T-helper 17 cell (primary cell): ENCODE results near the gene DCTN3. TPM values are rescaled to one million over a fixed set of nuclear protein-coding genes. Genes with fewer than 3 reads are reported as not detected.
A peak's percentile ranks its signal among the peaks of the same experiment; 100 is the strongest.
"Not testable (repeated sequence)": the region's sequence is repeated elsewhere in the genome, so short reads cannot be mapped to it uniquely, and the experiment has no call there.

Source experiments
- ATAC-seq: fragments of 150-1000 bp; cut with Tn5 transposase; 2 replicates; pipeline ENCODE4 v1.10.0; 2021; ENCODE audit warnings: mild to moderate bottlenecking, moderate library complexity
- DNase-seq, 3 donors: peaks; one replicate each; pipeline versions ENCODE4 v3.0.0 to v3.0.0-alpha.2; 2020 to 2021
- H3K9me3 ChIP-seq: one replicate; pipeline ENCODE4 v1.7.0; 2013; ENCODE audit warnings: low read length, mild to moderate bottlenecking; ENCODE audit not compliant: control insufficient read depth, poor library complexity, severe bottlenecking
- H3K27ac Mint-ChIP-seq: one replicate; pipeline ENCODE4 v1.8.0; 2022; ENCODE audit warnings: mild to moderate bottlenecking, moderate library complexity, mixed read lengths
- H3K27me3 Mint-ChIP-seq: one replicate; pipeline ENCODE4 v1.8.0; 2022; ENCODE audit warnings: mixed read lengths
- H3K36me3 Mint-ChIP-seq: one replicate; pipeline ENCODE4 v1.8.0; 2022; ENCODE audit warnings: low read depth, mixed read lengths
- H3K4me1 Mint-ChIP-seq: one replicate; pipeline ENCODE4 v1.8.0; 2022; ENCODE audit warnings: mild to moderate bottlenecking, mixed read lengths
- H3K4me3 Mint-ChIP-seq: one replicate; pipeline ENCODE4 v1.8.0; 2022; ENCODE audit warnings: mild to moderate bottlenecking, moderate library complexity, mixed read lengths
- total RNA-seq, 4 donors: library from RNA in 2 of 4; stranded (reverse) in 2 of 4; gene quantifications; one replicate each; pipeline ENCODE4 v1.2.3 and lab custom pipeline; 2022 to 2026

The DCTN3 gene
- total RNA-seq, 2 donors from 2014 or later: 76.4 to 82.4 TPM

DNA sequence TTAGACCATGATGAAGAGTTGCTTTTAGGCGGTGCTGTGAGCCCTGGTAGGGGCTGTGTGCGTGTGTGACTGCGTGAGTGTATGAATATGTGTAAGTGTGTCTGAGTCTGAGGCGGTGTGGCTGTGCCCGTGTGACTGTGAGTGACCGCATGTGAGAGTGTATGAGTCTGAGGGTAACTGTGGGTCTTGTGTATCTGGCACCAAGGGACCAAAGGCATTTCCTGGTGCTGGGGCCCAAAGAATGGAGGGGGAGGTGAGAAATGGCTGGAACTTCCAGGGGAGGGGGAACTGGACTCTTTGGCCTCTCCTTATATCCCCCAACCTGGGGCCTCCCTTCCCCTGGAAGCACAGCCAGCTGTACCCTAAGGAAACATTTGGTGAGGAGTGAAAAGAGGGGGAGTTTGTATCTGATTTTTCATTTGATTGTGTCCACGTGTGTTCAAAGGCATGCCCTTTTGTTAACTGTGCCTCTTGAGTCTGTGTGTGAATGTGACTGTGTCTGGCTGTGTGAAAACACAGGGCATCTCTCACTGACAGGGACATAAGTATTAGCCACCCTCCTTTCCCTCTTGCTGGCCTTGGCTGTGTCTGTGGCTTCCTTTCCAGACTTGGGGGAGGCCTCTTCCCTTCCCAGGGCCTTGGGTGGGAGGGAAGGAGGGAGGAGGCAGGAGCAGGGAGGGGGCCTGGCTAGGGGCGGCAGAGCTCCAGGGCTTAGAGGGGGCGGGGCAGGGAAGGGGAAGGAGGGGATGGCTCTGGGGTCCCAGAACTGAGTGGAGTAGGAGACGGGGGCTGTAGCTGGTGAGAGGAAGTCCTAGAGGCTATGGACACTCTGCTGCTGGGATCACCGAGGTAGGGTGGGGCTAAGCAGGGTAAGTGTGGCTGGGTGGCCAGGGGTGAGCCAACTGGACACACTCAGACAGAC lies 33.1 kb upstream of the DCTN3 start:
- no peaks in the 10 kb centered on the region for H3K27me3 Mint-ChIP-seq
- H3K4me3 Mint-ChIP-seq: peak overlapping the region; percentile 4
- peak overlapping the region; percentile 87 for H3K27ac Mint-ChIP-seq
- peaks cover 6% of the 10 kb centered on the region for H3K36me3 Mint-ChIP-seq
- ATAC-seq (no peak), DNase-seq (no peak)
- H3K4me1 Mint-ChIP-seq: peaks cover 38% of the 10 kb centered on the region
- no peaks in the 10 kb centered on the region for H3K9me3 ChIP-seq

DNA sequence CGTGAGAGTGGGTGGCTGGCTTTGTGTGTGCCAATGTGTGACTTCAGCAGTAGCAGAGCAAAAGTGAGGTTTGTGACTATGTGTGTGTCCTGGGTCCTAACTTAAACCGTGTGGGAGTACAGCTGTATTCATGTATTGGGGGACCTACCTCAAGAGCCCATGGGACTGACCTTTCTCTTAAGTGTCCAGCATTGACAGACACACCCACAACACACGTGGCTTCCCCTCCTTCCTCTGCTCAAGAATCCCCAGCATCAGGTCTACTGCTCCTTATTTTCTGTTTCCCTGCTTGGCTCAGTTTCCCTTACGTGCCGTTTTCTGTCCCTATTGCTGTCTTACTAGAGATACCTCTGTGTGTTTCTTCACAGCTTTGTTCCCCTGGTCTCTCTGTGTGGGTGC lies 32.3 kb upstream of the DCTN3 start:
- Mint-ChIP-seq H3K36me3 (peaks cover 8% of the 10 kb centered on the region), H3K4me1 (peaks cover 46% of the 10 kb centered on the region), H3K4me3 (peak overlapping the region; percentile 78), H3K27me3 (no peaks in the 10 kb centered on the region), H3K27ac (peak overlapping the region; percentile 87)
- DNase-seq (no peak), ATAC-seq (no peak)
- H3K9me3 ChIP-seq: no peaks in the 10 kb centered on the region

- peaks cover 50% of the 10 kb centered on the region for H3K4me1 Mint-ChIP-seq
- peak within 1 kb of the TSS; percentile 78 for H3K4me3 Mint-ChIP-seq
- peak within 1 kb of the TSS; percentile 87 for H3K27ac Mint-ChIP-seq
- no peaks in the 10 kb centered on the region for H3K27me3 Mint-ChIP-seq
- no peaks in the 10 kb centered on the region for H3K9me3 ChIP-seq
- ATAC-seq: peak; percentile 60
- peaks cover 8% of the 10 kb centered on the region for H3K36me3 Mint-ChIP-seq
- DNase-seq: no peak
Measured at GRCh38 chr9:34651876-34652601, 31.7 kb upstream of the DCTN3 start, which contains the start of gene IL11RA. Gene IL11RA, plus strand, starts transcription at chr9:34652185. Its CDS starts 3,033 bp downstream, at chr9:34655218.

GRCh38 chr9:34651321-34651720 lies 31.0 kb upstream of the DCTN3 start:
- Mint-ChIP-seq H3K36me3 (peaks cover 8% of the 10 kb centered on the region), H3K27ac (no peak overlapping the region), H3K4me3 (no peak overlapping the region), H3K27me3 (no peaks in the 10 kb centered on the region), H3K4me1 (peaks cover 47% of the 10 kb centered on the region)
- ATAC-seq: no peak
- H3K9me3 ChIP-seq: no peaks in the 10 kb centered on the region
- DNase-seq: no peak

DNA sequence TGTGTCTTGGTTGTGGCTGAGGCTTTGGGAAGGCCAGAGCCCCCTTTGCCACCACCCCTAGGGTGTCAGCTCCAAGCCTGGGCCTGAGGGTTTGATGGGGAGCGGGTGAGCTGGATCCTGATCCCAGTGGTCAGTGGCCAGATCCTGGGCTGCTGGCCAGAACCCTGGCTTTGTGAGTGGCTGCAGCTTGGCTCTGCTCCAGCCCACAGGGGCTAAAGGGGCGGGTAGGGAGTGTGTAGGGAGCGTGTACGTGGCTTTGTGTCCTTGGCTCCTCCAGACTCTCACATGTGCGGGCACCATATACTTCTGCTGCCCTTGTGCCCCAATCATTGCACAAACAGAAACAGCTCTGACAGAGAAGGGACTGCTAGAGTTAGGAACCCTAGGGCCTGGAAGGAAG lies 30.5 kb upstream of the DCTN3 start:
- H3K27me3 Mint-ChIP-seq: no peaks in the 10 kb centered on the region
- peaks cover 8% of the 10 kb centered on the region for H3K36me3 Mint-ChIP-seq
- no peaks in the 10 kb centered on the region for H3K9me3 ChIP-seq
- H3K4me3 Mint-ChIP-seq: no peak overlapping the region
- no peak for DNase-seq
- ATAC-seq: no peak
- H3K4me1 Mint-ChIP-seq: peaks cover 45% of the 10 kb centered on the region
- peak overlapping the region; percentile 62 for H3K27ac Mint-ChIP-seq

DNA sequence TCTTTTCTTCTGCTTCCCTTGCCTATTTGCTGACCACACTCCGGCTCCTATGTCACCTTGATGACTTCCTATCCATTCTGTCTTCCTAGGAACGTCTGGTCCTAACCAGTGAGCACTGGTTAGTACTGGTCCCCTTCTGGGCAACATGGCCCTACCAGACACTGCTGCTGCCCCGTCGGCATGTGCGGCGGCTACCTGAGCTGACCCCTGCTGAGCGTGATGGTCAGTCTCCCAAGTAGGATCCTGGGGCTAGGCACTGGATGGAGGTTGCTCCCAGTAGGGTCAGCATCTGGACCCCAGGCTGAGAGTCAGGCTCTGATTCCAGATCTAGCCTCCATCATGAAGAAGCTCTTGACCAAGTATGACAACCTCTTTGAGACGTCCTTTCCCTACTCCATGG lies 28.4 kb upstream of the DCTN3 start:
- DNase-seq: no peak
- H3K27ac Mint-ChIP-seq: no peak overlapping the region
- no peak for ATAC-seq

DNA sequence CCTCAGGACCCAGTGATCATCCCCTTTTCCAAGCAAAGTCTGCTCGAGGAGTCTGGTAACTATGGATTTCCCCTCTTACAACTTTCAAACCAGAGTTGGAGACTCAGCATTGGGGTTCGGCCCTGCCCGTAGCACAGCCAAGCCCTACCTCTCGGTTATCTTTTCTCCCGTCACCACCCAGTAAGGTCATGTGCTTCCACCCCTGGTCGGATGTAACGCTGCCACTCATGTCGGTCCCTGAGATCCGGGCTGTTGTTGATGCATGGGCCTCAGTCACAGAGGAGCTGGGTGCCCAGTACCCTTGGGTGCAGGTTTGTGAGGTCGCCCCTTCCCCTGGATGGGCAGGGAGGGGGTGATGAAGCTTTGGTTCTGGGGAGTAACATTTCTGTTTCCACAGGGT lies 27.4 kb upstream of the DCTN3 start:
- peak overlapping the region; percentile 87 for H3K27ac Mint-ChIP-seq
- ATAC-seq: peak; percentile 10
- peaks cover 32% of the 10 kb centered on the region for H3K4me1 Mint-ChIP-seq
- peak overlapping the region; percentile 95 for H3K4me3 Mint-ChIP-seq
- H3K9me3 ChIP-seq: no peaks in the 10 kb centered on the region
- H3K27me3 Mint-ChIP-seq: no peaks in the 10 kb centered on the region
- H3K36me3 Mint-ChIP-seq: peaks cover 8% of the 10 kb centered on the region
- no peak for DNase-seq

More for the DNA sequence above, 28.4 kb upstream of the DCTN3 start:
- Mint-ChIP-seq H3K27me3 (no peaks in the 10 kb centered on the region), H3K4me3 (peak overlapping the region; percentile 43), H3K4me1 (peaks cover 38% of the 10 kb centered on the region), H3K36me3 (peaks cover 8% of the 10 kb centered on the region)
- no peaks in the 10 kb centered on the region for H3K9me3 ChIP-seq

- ATAC-seq (no peak), DNase-seq (no peak)
- H3K27me3 Mint-ChIP-seq: no peaks in the 10 kb centered on the region
- no peaks in the 10 kb centered on the region for H3K9me3 ChIP-seq
- H3K4me3 Mint-ChIP-seq: peak overlapping the region; percentile 95
- H3K36me3 Mint-ChIP-seq: peaks cover 5% of the 10 kb centered on the region
- peaks cover 26% of the 10 kb centered on the region for H3K4me1 Mint-ChIP-seq
- peak overlapping the region; percentile 87 for H3K27ac Mint-ChIP-seq
Measured at GRCh38 chr9:34647084-34647403, 26.7 kb upstream of the DCTN3 start.

DNA sequence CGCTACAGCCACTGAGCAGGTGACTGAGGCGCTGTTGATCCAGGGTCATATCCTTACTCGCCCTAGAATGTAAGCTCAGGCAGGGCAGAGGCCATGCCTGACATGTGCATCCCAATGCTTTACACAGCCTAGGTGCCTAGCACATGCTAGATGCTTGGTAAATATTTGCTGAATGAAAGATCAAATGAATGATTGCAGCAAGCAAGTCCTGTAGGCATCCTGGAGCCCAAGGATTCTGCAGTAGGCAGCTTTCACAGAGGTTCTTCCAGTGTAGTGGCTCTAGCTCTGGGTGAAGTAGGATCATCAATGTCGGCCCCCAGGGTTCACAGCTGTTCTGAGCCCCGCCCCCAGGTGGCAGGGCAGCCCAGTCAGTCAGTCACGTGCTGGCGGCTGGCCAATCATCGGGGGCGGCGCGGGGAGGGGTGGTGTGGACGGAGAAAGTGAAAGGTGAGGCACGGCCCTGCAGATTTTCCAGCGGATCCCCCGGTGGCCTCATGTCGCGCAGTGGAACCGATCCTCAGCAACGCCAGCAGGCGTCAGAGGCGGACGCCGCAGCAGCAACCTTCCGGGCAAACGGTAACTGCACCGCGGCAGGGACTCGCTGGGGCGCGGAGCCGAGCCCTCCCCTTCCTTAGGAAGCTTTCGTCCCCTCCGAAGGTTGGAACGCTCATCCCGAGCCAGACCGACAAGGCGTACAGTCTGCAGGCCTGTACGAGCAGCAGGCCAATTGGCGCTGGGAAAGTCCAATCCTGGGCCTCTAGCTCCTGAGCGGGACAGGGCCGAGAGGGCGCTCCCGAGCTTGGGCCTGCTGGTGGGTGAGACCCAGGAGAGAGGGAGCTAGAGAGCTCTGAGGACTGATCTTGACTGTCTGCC lies 26.2 kb upstream of the DCTN3 start, which contains the start of gene GALT:
Gene GALT (plus strand): TSS at position 465 of the 873 bp plus-strand sequence. CDS start 30 bp downstream, at position 495.
- peak; percentile 91 for ATAC-seq
- Mint-ChIP-seq H3K27me3 (no peaks in the 10 kb centered on the region), H3K36me3 (peaks cover 5% of the 10 kb centered on the region), H3K4me3 (peak within 1 kb of the TSS; percentile 95), H3K27ac (peak within 1 kb of the TSS; percentile 87), H3K4me1 (peaks cover 24% of the 10 kb centered on the region)
- peak; percentile 93 to 95 (median 93) for DNase-seq
- H3K9me3 ChIP-seq: no peaks in the 10 kb centered on the region

GRCh38 chr9:34644766-34645314 lies 24.5 kb upstream of the DCTN3 start:
- no peaks in the 10 kb centered on the region for H3K9me3 ChIP-seq
- no peak for ATAC-seq
- no peaks in the 10 kb centered on the region for H3K27me3 Mint-ChIP-seq
- DNase-seq: no peak
- H3K4me1 Mint-ChIP-seq: peaks cover 26% of the 10 kb centered on the region
- no peak overlapping the region for H3K27ac Mint-ChIP-seq
- no peak overlapping the region for H3K4me3 Mint-ChIP-seq
- peaks cover 5% of the 10 kb centered on the region for H3K36me3 Mint-ChIP-seq

DNA sequence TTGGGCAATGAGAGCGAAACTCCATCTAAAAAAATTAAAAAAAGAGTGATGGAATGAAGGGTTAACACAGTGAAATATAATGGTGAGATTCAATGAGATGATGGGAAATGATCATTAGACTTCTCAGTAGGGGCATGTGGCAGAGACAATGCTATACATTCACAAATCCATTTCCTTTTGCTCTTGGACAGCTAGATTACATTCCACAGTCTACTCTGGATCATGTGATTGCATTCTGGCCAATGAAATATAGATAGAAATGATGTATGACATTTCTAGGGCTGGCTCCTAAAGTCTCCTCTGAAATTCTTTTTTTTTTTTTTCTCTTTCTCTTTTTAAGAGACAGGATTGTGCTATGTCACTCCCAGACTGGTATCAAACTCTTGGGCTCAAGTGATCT lies 22.4 kb upstream of the DCTN3 start:
- DNase-seq (no peak), ATAC-seq (no peak)
- Mint-ChIP-seq H3K27me3 (no peaks in the 10 kb centered on the region), H3K4me1 (peaks cover 19% of the 10 kb centered on the region), H3K27ac (no peak overlapping the region), H3K4me3 (no peak overlapping the region), H3K36me3 (no peaks in the 10 kb centered on the region)
- no peaks in the 10 kb centered on the region for H3K9me3 ChIP-seq

DNA sequence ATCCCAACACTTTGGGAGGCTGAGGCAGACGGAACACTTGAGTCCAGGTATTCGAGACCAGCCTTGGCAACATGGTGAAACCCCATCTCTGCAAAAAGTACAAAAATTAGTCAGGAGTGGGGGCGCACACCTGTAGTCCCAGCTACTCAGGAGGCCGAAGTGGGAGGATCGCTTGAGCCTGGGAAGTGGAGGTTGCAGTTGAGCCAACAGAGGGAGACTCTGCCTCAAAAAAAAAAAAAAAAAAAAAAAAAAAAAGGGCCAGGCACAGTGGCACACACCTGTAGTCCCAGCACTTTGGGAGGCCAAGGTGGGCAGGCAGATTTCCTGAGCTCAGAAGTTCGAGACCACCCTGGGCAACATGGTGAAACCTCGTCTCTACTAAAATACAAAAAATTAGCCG lies 19.0 kb upstream of the DCTN3 start:
- H3K27me3 Mint-ChIP-seq, H3K4me3 Mint-ChIP-seq, H3K9me3 ChIP-seq, ATAC-seq, H3K27ac Mint-ChIP-seq, DNase-seq, H3K36me3 Mint-ChIP-seq: not testable (repeated sequence)
- H3K4me1 Mint-ChIP-seq: peaks cover 28% of the 10 kb centered on the region
